Measurements from ENCODE around the gene TNP1. TPM values are rescaled to one million over a fixed set of nuclear protein-coding genes. Genes with fewer than 3 reads are reported as not detected.
A peak's percentile ranks its signal among the peaks of the same experiment; 100 is the strongest.

TNP1 gene
- total RNA-seq, 1 donor from 2014 or later, result not detected

GRCh38 chr2:216842636-216843035, 17.2 kb downstream of the TNP1 start:
- DNase-seq (ENCODE audit: low spot score), result peak; percentile 94

DNA sequence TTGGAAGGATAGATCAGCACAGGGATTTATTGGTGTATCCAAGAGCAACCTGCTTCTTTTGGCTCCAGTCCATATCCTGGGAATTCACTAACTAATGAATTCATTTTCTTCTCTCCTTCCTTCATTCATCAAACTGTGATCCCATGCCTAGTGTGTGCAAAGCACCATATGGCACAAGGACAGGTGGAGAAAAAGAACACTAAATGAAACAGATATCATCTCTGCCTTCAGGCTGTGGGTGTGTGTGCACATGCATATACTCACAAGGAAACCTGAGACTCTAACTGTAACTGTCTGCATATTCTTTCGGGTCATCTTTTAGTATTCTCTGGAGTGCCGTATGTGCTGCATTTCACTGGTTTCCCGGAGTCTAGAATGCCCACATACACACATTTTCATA, 20.2 kb downstream of the TNP1 start:
- no peak for DNase-seq (ENCODE audit: low spot score)

GRCh38 chr2:216838151-216838550, 21.7 kb downstream of the TNP1 start:
- DNase-seq (ENCODE audit: low spot score), result peak; percentile 59

- no peak for DNase-seq (ENCODE audit: low spot score)
Observed at GRCh38 chr2:216837740-216838139, 22.1 kb downstream of the TNP1 start.

DNA sequence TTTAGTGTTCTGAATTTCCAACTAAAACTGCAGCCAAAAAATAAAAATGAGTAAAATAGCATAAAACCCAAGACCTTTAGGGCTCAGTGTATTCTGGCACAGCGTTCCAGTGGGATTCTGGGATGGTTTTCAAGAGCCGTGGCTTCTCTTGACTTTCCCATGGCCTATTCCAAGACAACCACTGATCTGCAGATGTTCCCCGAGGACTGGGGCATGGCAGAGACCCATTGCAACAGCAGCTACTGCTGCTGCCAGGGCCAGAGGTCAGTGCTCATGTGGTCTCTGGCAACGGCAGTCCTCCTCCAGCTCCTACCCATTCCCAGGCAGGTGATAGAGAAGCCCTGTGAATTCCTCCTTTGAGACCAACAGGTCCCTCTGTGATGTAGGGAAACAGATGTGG, 26.8 kb downstream of the TNP1 start:
- no peak for DNase-seq (ENCODE audit: low spot score)

DNA sequence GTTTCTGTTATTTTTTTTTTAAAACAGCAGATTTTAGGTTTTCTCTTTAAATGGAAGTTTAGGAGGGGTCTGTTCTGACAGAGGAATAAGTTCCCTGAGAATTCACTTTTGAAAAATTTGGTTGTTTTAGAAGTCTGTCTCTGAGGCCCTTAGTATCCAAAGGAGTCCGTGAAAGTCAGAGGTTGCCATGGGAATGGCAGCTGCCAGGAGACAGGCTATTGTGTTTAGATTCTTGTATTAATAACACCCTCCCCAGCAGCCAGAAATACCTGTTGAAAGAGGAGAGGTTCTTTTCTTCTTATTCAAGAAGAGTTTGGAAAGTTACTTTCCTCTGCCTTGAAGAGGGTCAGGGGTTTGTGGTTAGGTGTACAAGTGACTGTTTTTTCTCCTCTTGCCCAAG, 29.5 kb downstream of the TNP1 start:
- DNase-seq (ENCODE audit: low spot score), result no peak

DNA sequence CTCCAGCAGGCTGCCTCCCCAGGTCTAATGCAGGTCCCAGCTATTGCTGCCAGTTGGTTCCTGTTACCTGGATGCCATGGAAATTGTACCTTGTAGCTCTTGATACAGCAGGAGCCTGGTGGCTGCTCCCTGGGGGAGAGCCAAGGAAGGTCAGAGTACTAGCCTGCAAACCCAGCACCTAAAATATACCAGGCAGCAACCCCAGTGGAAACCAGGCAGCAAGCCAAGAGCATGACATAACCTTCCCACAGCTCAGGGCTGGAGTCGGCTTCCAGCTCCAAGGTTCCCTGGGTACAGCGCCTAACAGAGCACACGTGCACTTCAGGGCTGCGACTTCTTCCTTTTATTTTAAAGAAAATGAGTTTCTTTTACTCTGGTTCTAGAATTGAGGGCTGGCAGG, 30.3 kb downstream of the TNP1 start:
- DNase-seq (ENCODE audit: low spot score), result peak; percentile 87

- DNase-seq (ENCODE audit: low spot score), result no peak
Observed at GRCh38 chr2:216827073-216827720, 32.7 kb downstream of the TNP1 start.

GRCh38 chr2:216822470-216822869, 37.4 kb downstream of the TNP1 start:
- no peak for DNase-seq (ENCODE audit: low spot score)

- no peak for DNase-seq (ENCODE audit: low spot score)
Observed at GRCh38 chr2:216820709-216821108, 39.2 kb downstream of the TNP1 start.

DNA sequence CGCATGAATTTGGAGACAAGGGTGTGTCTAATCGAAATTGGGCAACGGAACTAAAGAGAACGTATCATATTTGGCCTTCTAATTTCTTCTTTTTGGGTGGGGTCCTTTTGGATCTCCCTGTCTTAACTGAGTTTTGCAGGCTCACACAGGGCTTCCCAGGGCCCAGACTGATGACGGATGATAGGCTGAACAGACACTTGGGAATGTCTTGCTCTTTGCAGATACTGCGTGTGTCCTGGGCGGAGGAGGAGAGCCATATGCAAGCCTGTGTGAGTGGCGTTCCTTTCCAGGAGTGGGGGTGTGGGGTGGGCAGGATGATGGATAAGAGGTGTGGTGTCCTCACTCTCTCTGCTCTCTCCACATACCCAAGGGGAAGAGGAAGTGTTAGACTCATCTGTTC, 40.1 kb downstream of the TNP1 start:
- DNase-seq (ENCODE audit: low spot score), result no peak

GRCh38 chr2:216819055-216819454, 40.8 kb downstream of the TNP1 start:
- DNase-seq (ENCODE audit: low spot score), result no peak

GRCh38 chr2:216810399-216811160, 49.3 kb downstream of the TNP1 start:
- no peak for DNase-seq (ENCODE audit: low spot score)

Other genes with a start within 250 kb of the TNP1 start
- 150 TPM for gene IGFBP2, start 226.6 kb downstream of the TNP1 start, total RNA-seq (ENCODE audit: insufficient read depth, low replicate concordance)
- 152 TPM for gene IGFBP5, start 164.5 kb downstream of the TNP1 start, total RNA-seq (ENCODE audit: insufficient read depth, low replicate concordance)

Measured in umbilical cord (tissue), 2 donors.